Prostate gland (tissue), 2 donors: ENCODE results near the gene HSF2BP.

ENCODE experiments used
- CTCF ChIP-seq, 4 experiments: fragments of 200-600 bp in 2 of 4; fragments of 450-650 bp in 2 of 4; sonication (generic) in 2 of 4; IDR thresholded peaks; 1 replicate in 3 of 4; 2 replicates in 1 of 4; pipeline ENCODE4 v1.5.1; 2016 to 2019; ENCODE audit warnings: antibody characterized with exemption in 4 of 4, mild to moderate bottlenecking in 2 of 4, moderate library complexity in 2 of 4
- POLR2AphosphoS5 ChIP-seq: sonication (generic); formaldehyde crosslinking; IDR thresholded peaks from one replicate; pipeline ENCODE4 v1.6.1; 2017; ENCODE audit warnings: antibody characterized with exemption

GRCh38 chr21:43603233-43603626 is 56.1 kb downstream of the HSF2BP start:
- TF ChIP-seq CTCF (IDR thresholded peaks at IDR 0.05): no peak
- no peak for TF ChIP-seq POLR2AphosphoS5
